ENCODE results near the gene TMA7B.
A peak's percentile ranks its signal among the peaks of the same experiment; 100 is the strongest.

Gene TMA7B

GRCh38 chr22:39959640-39960447 is at the start of gene TMA7B:
TSS of gene TMA7B (plus strand) at chr22:39960397. CDS start at chr22:39964375, 3,978 bp downstream.
- DNase-seq: peak in 4 of 51 donors; percentile 8 to 49 (median 24)

GRCh38 chr22:39910876-39911613 is 49.2 kb upstream of the TMA7B start:
- no peak for DNase-seq

DNA sequence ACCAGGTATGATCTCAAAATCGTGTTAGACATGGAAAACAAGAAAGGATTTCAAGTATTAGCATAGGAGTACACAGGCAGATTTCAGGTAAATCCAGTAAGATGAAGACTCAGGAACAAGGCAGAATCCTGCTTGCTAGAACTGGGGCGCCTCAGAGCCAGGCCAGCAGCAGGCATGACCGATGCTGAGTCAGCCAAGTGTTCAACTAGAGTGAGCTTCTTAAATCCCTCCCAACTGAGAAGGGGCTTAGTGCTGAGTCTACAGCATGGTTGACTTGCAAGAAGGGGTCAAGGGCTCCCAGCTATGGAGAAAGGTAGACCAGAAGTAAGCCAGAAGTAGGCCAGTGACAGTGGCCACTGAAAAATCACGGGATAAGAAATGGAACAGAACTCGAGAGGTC is 46.9 kb upstream of the TMA7B start:
- no peak for DNase-seq

GRCh38 chr22:39913886-39914285 is 46.3 kb upstream of the TMA7B start:
- DNase-seq: no peak

GRCh38 chr22:39914584-39914983 is 45.6 kb upstream of the TMA7B start:
- DNase-seq: no peak

- no peak for DNase-seq
Measured at GRCh38 chr22:39915295-39915726, 44.9 kb upstream of the TMA7B start.

GRCh38 chr22:39916496-39916895 is 43.7 kb upstream of the TMA7B start:
- DNase-seq: no peak

GRCh38 chr22:39917197-39917643 is 43.0 kb upstream of the TMA7B start:
- no peak for DNase-seq

DNA sequence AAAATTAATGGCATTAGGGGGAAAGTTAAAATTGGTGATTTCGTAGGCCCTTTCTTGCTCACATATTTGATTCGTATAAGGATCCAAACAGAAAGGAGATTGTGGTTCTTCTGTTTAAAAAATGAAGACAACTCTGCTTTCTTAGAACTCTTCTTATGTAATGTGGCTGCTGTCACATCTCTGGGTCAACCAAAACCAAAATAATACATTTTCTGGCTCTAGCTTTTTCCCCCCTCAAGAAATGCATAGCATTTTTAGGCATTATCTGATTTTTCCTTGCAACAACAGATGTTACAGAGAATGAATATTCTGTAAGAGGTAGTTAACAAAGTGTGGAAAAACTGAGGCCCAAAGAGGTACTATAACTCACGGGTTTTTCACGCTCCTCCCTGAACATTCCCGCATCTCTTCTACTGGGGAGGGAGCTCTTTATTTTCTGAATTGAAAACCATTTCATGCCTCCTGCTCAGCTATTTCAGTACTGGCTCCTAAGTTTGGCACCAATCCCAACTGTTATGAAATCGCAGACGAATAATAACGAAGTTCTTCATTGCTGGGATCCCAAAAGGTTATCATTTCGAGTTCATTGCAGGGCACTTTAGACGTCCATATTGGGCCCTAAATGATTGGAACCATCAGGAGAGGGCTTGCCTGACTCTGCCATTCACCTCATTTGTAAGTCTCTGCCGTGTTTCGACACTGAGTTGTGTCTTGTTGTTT is 42.3 kb upstream of the TMA7B start:
- no peak for DNase-seq

DNA sequence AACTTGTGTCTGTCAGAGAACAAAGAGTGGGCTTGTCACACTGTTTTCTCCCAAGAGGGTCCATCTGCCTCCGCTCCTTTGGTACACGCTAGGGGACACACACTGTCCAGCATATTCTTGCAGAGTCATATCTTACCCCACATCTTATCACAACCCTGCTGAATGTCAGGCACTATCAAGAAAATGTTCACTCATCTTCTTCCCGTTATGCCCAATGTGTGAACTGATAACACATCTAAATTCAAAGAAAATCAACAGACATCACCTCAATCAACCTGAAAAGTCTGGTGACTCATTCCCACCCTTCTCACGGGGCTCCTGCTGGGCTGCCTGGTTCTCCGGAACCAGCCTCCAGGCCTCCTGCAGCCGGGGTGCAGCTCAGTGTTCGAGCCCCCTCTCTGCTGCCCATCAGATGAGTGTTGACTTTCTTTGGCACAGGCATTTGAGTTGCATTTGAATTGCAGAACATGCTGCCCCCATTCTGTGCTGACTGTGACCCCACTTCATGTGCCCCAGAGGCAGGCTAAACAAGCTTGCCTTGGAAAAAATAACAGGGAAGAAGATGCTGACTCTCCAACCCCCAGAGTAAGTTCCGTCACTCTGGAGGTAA is 40.0 kb upstream of the TMA7B start:
- no peak for DNase-seq

DNA sequence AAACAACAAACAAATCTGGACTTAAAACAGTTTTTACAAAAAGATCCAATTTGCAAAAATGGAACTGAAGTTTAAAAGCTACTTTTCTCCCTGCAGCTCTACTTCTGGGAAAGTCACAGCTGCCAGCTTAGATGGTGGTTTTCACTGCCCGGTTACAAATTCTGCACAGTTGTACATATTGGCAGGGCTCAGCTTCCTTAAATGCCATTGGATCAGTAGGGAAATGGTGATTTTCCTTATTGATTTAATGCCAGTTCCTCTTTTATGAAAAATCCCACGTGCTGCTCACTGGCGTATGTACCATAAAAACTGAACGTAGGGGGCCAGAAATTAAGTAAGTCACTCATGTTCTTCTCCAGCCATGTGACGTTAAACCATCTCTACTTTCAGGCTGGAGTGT is 36.5 kb upstream of the TMA7B start:
- DNase-seq: no peak

DNA sequence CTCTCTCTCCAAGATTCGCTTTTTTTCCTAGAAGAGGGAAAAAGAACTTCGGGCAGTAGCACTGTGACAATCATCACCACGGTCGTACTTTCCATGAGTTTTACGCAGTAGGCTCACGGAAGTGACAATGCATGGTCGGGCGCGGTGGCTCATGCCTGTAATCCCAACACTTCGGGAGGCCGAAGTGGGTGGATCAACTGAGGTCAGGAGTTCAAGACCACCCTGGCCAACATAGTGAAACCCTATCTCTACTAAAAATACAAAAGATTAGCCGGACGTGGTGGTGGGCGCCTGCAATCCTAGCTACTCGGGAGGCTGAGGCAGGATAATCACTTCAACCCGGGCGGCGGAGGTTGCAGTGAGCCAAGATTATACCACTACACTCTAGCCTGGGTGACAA is 35.9 kb upstream of the TMA7B start:
- no peak for DNase-seq

DNA sequence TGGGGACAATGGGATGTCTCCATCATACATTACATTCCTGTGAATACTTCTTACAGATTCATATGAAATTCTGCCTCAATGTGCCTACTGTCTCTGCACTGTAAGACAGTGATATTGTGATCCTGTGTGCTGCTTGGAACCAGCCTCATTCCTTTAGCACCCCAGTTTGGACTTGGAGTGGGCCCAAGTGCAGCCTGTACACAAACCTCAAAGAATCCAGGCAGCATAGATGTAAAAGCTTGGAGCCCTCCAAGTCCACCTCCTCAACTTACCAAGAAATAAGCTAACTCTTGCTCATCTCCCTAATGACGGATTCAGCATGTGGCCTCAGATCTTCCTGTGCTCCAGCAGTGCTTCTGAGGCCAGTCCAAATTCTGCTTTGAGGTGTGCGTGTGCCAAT is 34.9 kb upstream of the TMA7B start:
- no peak for DNase-seq

DNA sequence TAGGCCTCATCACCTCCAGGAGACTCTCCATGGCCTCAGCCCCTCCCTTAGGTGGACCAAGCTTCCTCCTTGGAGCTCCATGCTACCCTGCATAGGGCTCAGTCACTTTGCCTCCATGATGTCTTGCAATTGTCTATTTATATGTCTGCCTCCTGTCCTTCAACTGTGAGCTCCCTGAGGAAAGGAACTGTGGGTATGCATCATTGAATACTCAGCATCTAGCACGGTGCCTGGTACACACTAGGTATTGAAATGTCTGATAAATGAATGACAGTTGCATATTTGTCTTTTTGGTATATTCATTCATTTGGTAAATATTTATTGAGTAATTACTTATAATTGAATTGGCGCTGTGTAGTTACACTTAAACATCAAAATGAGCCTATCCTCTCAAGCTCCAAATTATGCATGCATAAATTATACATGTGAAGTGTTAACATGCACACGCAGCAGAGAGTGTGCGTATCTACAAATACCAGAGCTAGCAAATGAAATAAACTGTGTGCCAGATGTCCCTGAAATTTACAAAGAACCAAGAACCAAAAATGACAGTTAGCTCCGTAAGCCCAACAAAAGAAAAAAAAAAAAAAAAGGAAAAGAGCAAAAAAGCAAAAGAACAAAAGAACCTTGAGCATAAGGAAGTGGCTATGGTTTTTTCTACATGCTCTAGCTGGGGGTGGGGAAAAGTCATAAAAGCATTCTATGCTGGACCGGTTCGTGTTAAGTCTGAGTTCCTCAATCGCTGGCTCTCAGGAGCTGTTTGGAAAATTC is 34.1 kb upstream of the TMA7B start:
- DNase-seq: no peak

- no peak for DNase-seq
Measured at GRCh38 chr22:39926753-39927152, 33.4 kb upstream of the TMA7B start.

GRCh38 chr22:39927544-39927943 is 32.7 kb upstream of the TMA7B start:
- DNase-seq: no peak

DNA sequence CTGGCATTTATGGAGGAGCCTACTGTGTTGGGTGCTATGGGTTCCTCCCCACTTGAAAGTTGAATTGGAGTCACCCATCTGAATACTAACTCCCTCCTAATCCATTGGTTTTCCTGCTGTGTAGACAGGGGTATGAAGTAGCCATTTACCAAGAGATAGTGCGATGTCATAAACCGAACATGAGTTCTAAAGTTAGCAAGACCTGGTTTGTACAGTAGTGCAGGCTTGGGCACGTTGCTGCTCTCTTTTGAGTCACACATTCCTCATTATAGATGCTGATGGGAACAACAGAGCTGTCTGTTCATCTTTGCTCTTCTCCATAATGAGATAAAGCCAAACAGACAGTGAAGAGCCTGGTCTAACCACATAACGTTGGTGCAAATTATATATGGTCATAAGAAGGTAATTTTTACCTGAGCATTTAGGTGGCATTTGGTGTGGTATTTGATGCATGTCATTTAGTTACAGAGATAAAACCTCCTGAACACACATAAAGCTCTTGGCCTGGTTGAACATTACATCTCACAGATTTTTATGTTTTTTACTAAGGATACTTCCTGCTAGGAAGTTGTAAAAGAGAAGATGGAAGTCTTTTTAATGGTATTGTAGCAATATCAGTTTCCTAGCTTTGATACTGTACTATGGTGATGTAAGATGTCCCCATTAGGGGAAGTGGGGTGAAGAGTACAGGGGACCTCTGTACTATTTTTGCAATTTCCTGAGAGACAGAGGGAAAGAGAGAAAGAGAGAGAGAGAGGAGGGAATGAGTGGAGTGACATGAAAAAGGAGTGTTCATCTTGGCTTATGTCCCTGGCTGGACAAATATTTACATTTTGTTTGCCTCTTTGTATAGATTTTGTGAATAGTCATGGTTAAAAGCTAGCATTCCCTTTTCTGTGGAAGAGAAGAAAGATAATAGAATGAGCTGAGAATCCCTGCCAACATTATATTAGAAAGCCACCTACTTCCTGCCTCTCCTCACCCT is 31.4 kb upstream of the TMA7B start:
- DNase-seq: no peak

GRCh38 chr22:39931251-39931650 is 28.9 kb upstream of the TMA7B start:
- DNase-seq: no peak

- DNase-seq: no peak
Measured at GRCh38 chr22:39932166-39932565, 28.0 kb upstream of the TMA7B start.

All from hypothalamus (tissue), 51 donors.